Measurements from ENCODE around the gene TMEM252.

TMEM252 gene

DNA sequence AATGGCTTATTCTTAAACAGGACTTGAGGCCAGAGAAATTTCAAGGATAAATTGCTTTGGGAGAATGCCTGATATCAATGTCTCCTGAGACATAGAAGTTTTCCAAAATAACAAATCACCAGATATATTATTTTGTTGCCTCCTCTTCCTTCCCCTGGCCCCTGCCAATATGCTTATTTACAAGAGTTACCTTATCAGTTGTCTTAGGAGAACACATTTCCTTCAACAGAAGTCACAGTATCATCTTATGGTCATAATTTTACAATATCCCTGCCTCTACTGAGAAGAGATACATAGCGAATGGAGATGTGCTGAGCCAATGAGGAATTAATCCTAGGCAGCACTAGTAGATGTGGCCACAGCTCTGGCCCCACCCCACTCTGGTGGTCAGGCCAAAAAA is 43.1 kb downstream of the TMEM252 start:
- DNase-seq, result no peak

DNA sequence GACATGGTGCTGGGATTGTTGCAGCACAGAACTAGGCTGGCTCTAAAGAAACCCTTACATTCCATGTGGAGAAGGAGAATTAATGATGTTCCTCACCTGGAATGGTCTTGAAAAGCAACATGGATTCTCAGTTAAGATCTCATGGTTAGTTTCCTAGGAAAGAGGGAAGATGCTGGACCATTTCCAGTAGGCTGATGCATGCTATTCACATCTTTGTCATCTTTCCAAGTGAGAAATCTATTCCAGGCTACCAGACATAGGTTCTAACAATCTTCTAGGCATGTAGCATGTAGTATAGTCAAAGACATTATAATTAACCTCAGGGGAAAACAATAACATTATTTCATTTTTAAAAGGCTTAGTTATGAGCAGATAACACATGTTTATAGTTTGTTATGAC is 44.3 kb downstream of the TMEM252 start:
- peak; percentile 14 for DNase-seq

DNA sequence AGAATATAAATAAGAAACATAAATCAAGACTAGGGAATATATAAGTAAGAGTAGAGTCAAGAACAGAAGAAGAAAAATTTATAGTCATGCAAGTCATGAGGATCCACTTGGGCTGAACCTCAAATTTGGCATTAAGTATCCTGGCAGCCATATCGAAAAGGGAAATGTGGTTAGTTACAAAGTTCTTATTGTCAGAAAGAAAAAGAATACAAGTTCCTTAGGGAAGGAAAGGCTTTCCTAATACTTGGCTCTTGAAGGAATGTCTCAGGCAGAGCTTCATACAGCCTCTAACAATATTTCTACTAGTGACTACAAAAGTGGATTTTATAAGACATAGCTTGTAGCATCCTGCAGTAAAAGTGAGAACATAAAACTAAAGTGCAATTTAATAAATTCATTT is 45.4 kb downstream of the TMEM252 start:
- DNase-seq, result no peak

DNA sequence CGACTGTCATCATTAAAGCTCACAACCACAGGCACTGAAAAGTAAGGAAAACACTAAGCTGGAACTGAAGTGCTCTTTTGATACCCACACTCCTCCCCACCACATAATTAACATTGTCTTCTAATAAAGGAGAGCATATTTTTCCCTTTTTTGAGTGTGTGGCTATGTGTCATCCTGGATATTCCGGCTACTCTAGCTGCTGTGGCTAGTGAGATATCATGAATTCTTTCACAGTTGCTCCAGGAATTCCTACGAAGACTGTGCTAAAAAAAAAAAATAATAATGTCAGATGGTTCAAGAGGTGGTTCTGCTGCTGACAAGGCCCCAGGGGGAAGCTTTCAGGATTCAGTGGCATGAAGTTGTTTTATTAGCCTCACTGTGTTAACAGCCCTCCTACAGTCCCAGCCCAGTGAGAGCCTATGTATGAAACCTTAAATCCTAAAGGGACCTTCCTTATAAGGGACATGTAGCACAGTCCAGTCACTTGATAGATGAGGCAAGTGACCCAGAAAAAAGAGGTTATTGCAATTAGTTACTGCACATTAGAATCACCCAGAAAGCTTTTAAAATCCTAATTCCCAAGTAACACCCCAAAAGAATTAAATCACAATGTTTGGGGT is 46.6 kb downstream of the TMEM252 start:
- DNase-seq, result peak; percentile 75

DNA sequence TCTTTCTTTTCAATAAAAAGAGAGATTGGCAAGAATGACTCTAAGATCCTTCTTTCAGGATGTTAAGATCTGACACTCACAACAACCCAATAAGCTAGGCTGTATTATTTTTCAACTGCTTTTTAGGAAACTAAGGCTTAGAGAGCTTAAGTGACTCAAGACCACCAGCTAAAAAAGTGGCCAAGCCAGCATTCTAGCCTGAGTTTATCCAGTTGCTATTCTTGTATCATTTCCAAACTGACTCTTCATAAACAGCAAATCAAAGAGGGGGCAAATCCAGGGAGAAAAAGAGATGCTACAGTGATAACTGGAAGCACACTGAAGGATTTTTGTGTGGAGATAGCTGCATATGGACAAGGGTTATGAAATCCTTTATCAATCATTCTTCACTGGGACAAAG is 47.1 kb downstream of the TMEM252 start:
- no peak for DNase-seq

DNA sequence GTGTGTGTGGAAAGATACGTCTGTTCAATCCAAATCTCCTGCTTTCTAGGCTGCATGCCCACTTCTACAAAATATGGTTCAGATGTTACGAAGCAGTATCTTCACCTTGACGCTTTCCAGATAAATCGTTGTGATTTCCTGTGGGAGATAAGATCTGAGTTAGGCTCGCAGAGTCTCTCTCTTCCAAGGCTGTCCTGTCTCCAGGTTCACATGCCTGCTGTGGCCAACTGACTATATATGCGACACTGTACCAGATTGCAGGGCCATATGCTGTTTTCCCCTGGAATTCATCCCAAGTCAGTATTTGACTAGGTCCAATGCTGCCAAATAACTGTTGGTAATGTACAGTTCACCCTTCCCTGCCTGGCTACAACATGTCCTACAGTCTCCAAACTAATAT is 47.9 kb downstream of the TMEM252 start:
- no peak for DNase-seq

DNA sequence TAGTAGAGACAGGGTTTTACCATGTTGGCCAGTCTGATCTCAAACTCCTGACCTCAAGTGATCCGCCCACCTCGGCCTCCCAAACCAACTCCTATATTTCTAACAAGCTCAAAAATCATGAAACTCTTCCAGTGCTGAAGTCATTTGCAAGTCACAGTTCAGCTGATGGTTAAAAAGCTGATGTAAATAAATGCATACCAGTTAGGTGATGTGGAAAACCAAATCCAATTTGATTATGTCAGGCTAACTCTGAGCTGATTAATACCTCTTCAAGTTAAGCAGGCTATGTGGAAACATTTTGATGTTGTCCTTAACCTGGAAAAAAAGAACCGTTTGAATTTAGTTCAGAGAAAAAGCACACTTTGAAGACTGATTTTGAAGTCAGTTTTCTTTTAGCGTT is 51.0 kb downstream of the TMEM252 start:
- DNase-seq, result no peak

DNA sequence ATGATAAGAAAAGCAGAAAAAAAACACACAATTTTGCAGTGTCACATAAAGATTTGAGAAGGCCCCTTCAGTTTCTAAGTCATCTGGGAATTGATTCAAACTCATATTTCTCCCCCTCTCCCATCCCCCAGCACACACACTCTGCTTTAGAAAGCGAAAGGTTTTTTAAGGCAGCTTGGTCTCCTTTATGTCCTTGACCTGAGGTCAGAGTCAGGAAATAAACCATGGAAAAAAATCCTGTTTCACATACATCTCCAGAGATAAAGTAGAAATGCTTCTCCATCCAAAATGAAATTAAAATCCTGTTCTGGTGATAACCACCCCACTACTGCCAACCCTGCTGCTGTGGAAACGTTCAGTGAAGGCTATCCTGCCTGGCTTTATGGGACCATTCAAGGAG is 52.6 kb downstream of the TMEM252 start:
- DNase-seq, result no peak
